Activated CD4-positive, alpha-beta memory T cell treated with anti-CD3 and anti-CD28 coated beads, Interleukin-2, amount 10 ng/mL, durations not matched to agents 7 days and 5 days (primary cell): ENCODE data around the gene GRM4. TPM values are rescaled to one million over a fixed set of nuclear protein-coding genes. Genes with fewer than 3 reads are reported as not detected.

ENCODE experiments used
- CTCF ChIA-PET: fragments of 350-600 bp; sonication (Branson Sonifier 250); formaldehyde crosslinking; loops from one replicate; lab custom pipeline; 2021; ENCODE audit warnings: antibody characterized with exemption, inconsistent platforms; lab: Charles Lee
- POLR2A ChIA-PET: fragments of 350-600 bp; sonication (Branson Sonifier 250); formaldehyde crosslinking; loops from one replicate; lab custom pipeline; 2021; ENCODE audit warnings: antibody characterized with exemption; lab: Charles Lee
- DNase-seq: peaks from one replicate; pipeline ENCODE4 v3.0.0-alpha.2; 2020
- H3K27ac Mint-ChIP-seq: one replicate; pipeline ENCODE4 v1.8.0; 2021; ENCODE audit warnings: mild to moderate bottlenecking, mixed read lengths
- H3K27me3 Mint-ChIP-seq: one replicate; pipeline ENCODE4 v1.8.0; 2021; ENCODE audit warnings: mixed read lengths
- H3K36me3 Mint-ChIP-seq: one replicate; pipeline ENCODE4 v1.8.0; 2021; ENCODE audit warnings: low read depth, mixed read lengths
- H3K4me1 Mint-ChIP-seq: one replicate; pipeline ENCODE4 v1.8.0; 2021; ENCODE audit warnings: mixed read lengths
- H3K4me3 Mint-ChIP-seq: one replicate; pipeline ENCODE4 v1.8.0; 2021; ENCODE audit warnings: mild to moderate bottlenecking, mixed read lengths
- H3K9me3 Mint-ChIP-seq: one replicate; pipeline ENCODE4 v1.8.0; 2021; ENCODE audit warnings: mixed read lengths
- total RNA-seq, 2 experiments: library from RNA; stranded (reverse); gene quantifications; one replicate each; pipeline ENCODE4 v1.2.3, GENCODE V29; 2021

GRM4 gene
- total RNA-seq, 2 experiments from 2014 or later = not detected

DNA sequence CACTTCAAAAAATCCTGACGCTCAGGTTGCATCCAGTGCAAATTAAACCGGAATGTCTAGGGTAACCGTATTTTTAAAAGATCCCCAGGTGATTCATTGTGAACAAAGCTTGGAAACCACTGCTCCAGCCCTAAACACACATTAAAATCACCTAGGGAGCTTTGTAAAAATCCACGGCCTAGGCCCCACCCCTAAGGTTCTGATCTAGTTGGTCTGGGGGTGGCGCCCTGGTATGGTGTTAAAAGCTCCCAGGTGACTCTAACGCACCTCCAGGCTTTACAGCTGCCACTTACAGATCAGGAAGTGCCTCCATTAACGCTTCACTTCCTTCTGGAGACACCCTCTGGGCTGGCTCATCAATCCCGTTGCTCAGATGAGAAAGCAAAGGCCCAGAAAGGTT is 92.2 kb downstream of the GRM4 start:
- POLR2A ChIA-PET = no interaction called here
- peaks cover 6% of the 10 kb centered on the region for H3K27me3 Mint-ChIP-seq
- H3K27ac Mint-ChIP-seq = no peak overlapping the region
- no peak overlapping the region for H3K4me3 Mint-ChIP-seq
- no peak for DNase-seq
- no peaks in the 10 kb centered on the region for H3K4me1 Mint-ChIP-seq
- CTCF ChIA-PET = interaction anchor here (1.2 to 2.7 kb wide), 3 partner anchors 20 to 149 kb away, joined by 3 to 32 read pairs (median 7); no protein-coding TSS in a partner anchor
- H3K36me3 Mint-ChIP-seq = no peaks in the 10 kb centered on the region
- no peaks in the 10 kb centered on the region for H3K9me3 Mint-ChIP-seq

DNA sequence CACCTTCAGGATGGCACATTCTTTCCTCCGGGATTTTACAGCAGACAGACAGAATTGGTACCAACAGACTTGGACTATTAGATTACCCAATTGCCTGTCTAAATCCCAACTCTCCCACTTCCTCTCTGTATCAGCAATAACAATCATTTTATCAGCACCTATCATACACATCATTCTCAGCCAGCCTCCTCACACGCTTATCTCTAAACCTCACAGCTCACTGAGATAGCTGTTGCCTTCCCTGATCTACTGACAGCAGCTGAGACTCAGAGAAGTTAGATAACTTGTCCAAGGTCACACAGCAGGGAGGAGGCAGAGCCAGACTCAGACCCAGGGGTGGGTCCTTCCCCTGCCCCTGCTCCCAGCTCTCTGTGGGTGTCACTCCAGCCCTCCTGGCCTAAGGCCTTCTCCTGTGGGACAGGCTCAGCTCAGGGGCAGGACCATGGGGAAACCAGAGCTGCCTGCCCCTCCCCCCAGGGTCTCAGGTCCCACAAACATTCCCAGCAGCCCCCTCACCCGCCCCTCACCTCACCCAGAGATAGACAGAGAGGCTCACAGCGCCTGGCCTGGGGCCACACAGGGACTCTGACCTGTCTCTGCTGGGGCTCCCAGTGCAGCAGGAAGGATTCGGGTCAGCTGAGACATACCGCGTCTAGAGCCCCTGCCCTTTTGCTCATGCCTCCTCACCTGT is 92.8 kb downstream of the GRM4 start:
- Mint-ChIP-seq H3K4me1 (no peaks in the 10 kb centered on the region), H3K27me3 (peaks cover 10% of the 10 kb centered on the region), H3K27ac (no peak overlapping the region), H3K36me3 (no peaks in the 10 kb centered on the region), H3K9me3 (no peaks in the 10 kb centered on the region), H3K4me3 (no peak overlapping the region)
- no peak for DNase-seq
- POLR2A ChIA-PET = no interaction called here
- CTCF ChIA-PET = interaction anchor here (2.7 kb wide), 1 partner anchor 102 kb away, joined by 32 read pairs; no protein-coding TSS in a partner anchor

DNA sequence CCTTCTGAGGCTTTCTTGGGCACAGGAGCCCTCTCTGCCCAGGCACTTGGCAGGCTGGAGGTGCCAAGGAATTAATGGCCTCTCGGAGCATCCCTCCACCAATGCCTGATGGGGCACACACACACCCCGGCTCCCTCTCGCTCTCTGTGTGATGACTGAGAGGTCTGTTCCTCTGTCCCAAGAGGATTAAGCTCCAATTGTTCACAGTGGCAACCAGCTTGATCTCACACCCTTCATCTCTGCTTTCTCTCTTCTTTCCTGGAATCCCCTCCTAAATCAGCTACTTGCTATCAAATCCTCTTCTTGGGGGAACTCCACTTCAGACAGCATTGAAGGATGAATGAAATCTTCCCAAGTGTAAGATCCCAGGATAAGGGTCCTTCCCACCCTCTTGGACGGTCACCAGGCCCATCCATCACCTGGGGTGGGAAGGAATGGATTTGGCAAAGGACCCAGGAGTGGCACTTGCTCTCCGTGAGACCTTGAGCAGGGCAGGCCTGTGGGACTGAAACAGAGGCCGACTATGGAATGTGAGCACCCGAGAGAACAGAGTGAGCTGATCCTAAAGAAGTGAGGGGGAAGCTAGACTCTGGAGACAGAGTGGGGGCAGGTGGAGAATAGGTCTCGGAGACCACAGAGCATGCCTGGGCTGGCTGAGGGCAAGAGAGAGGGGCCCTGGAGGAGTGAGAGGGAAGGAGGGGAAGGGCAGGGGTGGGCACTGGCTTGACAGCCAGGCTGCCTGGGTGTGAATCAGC is 93.6 kb downstream of the GRM4 start:
- Mint-ChIP-seq H3K27me3 (peaks cover 10% of the 10 kb centered on the region), H3K4me3 (no peak overlapping the region), H3K9me3 (no peaks in the 10 kb centered on the region), H3K27ac (no peak overlapping the region), H3K36me3 (no peaks in the 10 kb centered on the region), H3K4me1 (no peaks in the 10 kb centered on the region)
- ChIA-PET POLR2A (no interaction called here), CTCF (interaction anchor here (0.9 kb wide), 1 partner anchor 281 kb away, joined by 4 read pairs; no protein-coding TSS in a partner anchor)
- no peak for DNase-seq

DNA sequence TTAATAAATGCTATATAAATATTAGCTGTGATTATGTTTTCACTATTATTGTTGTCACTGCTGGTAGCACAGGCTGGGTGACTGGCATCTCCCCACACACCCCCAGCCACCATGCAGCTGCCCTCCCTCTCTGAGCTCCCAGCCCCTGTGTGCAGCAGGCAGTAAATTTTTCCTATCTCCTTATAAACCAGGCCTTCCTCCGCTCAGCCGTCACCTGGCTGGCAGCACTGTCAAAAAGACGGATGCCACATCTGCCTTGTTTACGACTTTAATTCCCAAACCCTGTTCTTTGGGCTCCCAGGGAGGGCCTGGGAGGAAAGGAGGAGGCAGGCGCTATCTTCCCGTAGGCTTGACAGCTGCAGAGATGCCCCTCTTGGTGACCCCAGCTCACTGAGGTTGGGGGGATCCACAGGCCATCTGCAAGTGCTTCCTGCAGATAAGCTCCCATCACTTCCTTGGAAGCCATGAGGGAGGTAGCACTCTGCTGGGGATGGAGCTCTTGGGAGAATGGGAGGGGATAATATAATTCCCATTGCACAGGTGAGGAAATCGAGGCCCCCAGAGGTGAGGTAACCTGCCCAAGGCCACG is 94.5 kb downstream of the GRM4 start:
- no peaks in the 10 kb centered on the region for H3K9me3 Mint-ChIP-seq

DNA sequence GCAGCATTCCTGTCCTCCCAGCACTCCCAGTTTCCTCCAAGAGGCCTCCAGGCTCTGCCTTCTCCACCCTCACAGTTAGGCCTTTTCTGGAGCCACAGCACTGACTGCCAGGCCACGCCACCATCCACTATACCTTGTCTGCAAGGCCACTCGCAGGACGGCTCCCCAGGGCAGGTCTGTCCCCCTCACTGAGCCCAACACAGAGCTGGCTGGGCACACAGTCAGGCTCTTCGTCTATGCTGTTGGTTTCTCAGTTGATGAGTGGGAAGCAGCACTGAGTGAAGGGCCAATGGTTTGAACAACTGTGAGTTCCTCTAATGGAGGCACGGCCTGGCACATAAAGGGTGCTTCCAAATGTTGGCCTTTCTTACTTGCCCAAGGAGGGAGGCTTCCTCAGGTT is 95.2 kb downstream of the GRM4 start:
- ChIA-PET CTCF (no interaction called here), POLR2A (no interaction called here)
- Mint-ChIP-seq H3K4me3 (no peak overlapping the region), H3K27ac (no peak overlapping the region), H3K27me3 (peaks cover 16% of the 10 kb centered on the region), H3K4me1 (no peaks in the 10 kb centered on the region), H3K9me3 (no peaks in the 10 kb centered on the region), H3K36me3 (no peaks in the 10 kb centered on the region)
- DNase-seq = no peak

More for the DNA sequence above, 94.5 kb downstream of the GRM4 start:
- DNase-seq = no peak
- Mint-ChIP-seq H3K36me3 (no peaks in the 10 kb centered on the region), H3K27me3 (peaks cover 12% of the 10 kb centered on the region), H3K4me3 (no peak overlapping the region), H3K27ac (no peak overlapping the region), H3K4me1 (no peaks in the 10 kb centered on the region)
- POLR2A ChIA-PET = no interaction called here
- CTCF ChIA-PET = interaction anchor here (0.9 kb wide), 1 partner anchor 281 kb away, joined by 4 read pairs; no protein-coding TSS in a partner anchor

DNA sequence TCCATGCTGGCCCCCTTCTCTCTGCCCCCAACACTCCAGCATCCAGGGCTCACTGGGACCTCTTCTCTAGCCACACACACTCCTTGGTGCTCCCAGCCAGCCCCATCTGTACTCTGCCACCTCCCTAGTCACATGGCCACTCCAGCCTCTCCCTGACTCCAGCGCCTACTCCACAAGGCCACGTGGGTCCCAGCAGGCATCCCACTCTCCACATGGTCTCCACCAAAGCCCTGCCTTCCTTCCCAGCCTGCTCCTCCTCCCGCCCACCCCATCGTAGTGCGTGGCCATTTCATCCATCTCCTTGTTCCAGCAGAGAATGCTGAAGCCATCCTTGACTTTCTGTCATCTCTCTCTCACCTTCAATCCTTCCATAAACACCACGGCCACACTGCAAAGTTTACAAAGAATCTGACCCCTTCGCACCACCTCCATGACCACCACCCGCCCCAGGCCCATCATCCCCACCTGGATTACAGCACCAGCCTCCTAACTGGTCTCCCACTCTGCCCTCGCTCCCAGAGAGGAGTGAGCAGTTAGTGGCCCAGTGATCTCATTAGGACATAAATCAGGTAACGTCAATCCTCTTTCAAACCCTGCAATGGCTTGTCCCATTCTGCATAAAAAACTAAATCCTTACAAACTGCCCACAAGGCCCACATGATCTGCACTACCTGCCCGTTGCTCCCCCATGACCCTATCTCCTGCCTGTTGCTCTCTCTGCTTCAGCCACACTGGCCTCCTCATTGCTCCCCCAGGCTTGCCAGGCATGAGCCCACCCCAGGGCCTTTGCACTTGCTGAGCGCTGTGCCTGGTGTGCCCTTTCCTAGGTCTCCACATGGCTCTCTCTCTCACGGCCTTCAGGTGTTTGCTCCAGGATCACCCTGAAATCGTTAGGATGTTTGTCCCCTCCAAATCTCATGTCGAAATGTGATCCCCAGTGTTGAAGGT is 96.2 kb downstream of the GRM4 start:
- Mint-ChIP-seq H3K4me1 (peaks cover 6% of the 10 kb centered on the region), H3K36me3 (no peaks in the 10 kb centered on the region), H3K27me3 (peaks cover 16% of the 10 kb centered on the region), H3K4me3 (no peak overlapping the region), H3K27ac (no peak overlapping the region), H3K9me3 (peaks cover under 1% of the 10 kb centered on the region)
- no peak for DNase-seq
- ChIA-PET CTCF (no interaction called here), POLR2A (no interaction called here)

DNA sequence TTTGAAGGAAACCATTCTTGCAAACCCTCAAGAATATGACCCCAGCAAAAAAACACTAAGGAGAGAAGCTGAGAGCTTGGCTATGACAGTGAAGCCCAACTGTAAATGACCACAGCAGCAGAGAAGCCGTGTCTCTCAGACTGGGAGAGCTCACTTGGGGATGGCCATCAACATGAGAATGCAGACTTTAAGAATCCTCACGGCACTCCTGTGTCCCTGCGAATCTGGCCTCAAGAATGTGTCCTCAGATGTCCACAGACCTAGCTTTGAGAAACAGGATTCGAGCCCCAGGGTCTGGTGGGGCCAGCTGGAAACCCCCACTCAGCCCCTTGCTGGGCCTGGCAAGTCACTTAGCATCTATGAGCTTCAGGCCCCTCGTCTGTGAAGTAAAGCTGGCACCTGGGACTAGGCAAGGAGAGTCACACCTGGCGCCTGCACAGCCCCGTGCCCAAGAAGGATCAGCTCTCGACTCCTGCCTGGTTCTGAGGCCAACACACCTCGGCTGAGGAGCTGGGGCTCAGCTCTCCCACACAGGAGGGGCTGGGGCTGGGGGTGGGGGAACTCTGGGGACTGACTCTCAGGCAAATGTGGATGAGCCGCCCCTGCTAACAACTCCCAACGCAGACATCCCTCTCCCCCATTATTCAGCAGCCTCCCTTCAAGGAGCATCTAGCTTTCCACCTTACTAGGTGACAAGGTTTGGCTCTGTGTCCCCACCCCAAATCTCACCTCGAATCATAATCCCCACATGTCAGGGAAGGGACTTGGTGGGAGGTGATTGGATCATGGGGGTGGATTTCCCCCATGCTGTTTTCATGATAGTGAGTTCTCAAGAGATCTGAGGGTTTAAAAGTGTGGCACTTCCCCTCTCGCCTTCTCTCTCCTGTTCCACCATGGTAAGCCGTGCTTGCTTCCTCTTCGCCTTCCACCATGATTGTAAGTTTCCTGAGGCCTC is 97.7 kb downstream of the GRM4 start:
- POLR2A ChIA-PET = no interaction called here

DNA sequence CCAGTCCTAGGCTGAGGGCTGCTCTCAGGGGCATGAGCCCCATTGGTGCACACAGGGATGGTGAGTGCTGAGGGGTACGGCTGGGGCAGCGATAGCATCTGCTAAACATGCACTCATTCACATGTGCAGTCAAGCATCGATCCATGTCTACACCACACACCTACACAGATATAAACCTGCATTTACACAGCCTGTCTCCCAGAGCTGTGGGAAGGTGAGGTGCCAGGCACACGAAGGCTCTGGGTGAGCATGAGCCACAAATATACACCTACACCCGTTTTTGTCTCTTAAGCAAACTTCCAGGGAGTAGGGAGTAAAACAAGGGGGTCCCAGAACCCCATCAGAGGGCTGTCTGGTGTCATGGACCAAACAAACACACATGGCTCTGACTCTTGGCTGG is 99.3 kb downstream of the GRM4 start:
- peaks cover 13% of the 10 kb centered on the region for H3K27me3 Mint-ChIP-seq
- no peak for DNase-seq
- no peaks in the 10 kb centered on the region for H3K36me3 Mint-ChIP-seq
- peaks cover 9% of the 10 kb centered on the region for H3K4me1 Mint-ChIP-seq
- H3K4me3 Mint-ChIP-seq = no peak overlapping the region
- ChIA-PET CTCF (interaction anchor here (1.6 kb wide), 1 partner anchor 19 kb away, joined by 3 read pairs; no protein-coding TSS in a partner anchor), POLR2A (no interaction called here)
- H3K27ac Mint-ChIP-seq = no peak overlapping the region
- H3K9me3 Mint-ChIP-seq = peaks cover 8% of the 10 kb centered on the region

More for the DNA sequence above, 97.7 kb downstream of the GRM4 start:
- H3K4me1 Mint-ChIP-seq = peaks cover 9% of the 10 kb centered on the region
- no peak for DNase-seq
- peaks cover 16% of the 10 kb centered on the region for H3K27me3 Mint-ChIP-seq
- CTCF ChIA-PET = interaction anchor here (0.8 to 1.4 kb wide), 3 partner anchors 10 to 281 kb away, joined by 3 read pairs; no protein-coding TSS in a partner anchor
- peaks cover 8% of the 10 kb centered on the region for H3K9me3 Mint-ChIP-seq
- H3K36me3 Mint-ChIP-seq = no peaks in the 10 kb centered on the region
- no peak overlapping the region for H3K27ac Mint-ChIP-seq
- H3K4me3 Mint-ChIP-seq = no peak overlapping the region

DNA sequence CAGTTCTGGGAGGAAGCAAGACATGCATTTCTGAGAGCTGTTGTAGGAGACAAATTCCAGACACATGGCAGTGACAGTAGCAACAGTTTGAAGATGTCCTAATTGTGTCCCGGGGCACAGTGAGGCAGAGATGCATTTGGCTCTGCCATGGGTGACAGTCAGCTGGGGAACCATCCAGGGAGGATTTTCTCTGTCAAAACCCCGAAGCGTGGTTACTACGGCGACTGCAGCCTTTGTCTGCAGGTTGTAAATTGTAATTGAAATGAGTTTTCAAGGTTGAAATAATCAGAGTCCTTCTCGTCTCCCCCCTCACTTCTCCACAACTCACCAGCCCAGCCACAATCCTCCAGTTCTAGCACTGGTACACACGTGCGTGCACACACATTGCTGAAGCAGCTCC is 100.1 kb downstream of the GRM4 start:
- ChIA-PET POLR2A (no interaction called here), CTCF (interaction anchor here (1.6 kb wide), 1 partner anchor 18 kb away, joined by 3 read pairs; no protein-coding TSS in a partner anchor)
- H3K9me3 Mint-ChIP-seq = peaks cover 8% of the 10 kb centered on the region
- H3K4me3 Mint-ChIP-seq = no peak overlapping the region
- H3K4me1 Mint-ChIP-seq = peaks cover 9% of the 10 kb centered on the region
- H3K27me3 Mint-ChIP-seq = peaks cover 13% of the 10 kb centered on the region
- no peak for DNase-seq
- no peak overlapping the region for H3K27ac Mint-ChIP-seq
- no peaks in the 10 kb centered on the region for H3K36me3 Mint-ChIP-seq

DNA sequence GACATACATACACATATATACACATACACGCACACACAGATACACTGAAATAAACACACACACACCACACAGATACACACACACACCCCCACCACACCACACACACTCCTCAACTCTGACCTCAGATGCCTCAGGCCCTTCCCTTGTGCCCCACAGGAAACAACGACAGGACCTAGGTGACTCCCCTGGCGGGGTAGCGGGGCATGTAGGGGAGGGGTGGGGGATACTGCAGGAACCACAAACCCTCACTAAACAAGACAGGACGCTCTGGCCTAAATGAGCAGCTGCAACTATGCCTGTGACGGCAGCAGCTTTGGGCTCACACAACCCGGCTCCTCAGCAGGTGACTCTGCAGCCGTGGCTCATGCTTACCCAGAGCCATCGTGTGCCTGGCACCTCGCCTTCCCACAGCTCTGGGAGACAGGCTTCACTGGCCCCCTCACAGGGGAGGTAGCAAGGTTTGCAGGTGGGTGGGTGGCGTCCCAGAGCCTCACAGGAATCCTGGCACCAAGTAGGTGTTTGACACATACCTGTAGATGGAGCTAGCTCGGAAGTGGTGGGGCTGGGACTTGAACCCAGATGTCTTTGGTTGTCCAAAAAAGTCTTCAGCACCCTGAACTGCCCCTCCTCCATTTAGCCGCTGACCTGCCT is 100.8 kb downstream of the GRM4 start:
- ChIA-PET CTCF (interaction anchor here (1.0 to 1.6 kb wide), 2 partner anchors 10 to 17 kb away, joined by 3 read pairs; no protein-coding TSS in a partner anchor), POLR2A (no interaction called here)
- DNase-seq = peak; percentile 35
- Mint-ChIP-seq H3K4me1 (peaks cover 9% of the 10 kb centered on the region), H3K4me3 (no peak overlapping the region), H3K27ac (no peak overlapping the region), H3K27me3 (peaks cover 13% of the 10 kb centered on the region), H3K9me3 (peaks cover 8% of the 10 kb centered on the region), H3K36me3 (no peaks in the 10 kb centered on the region)

DNA sequence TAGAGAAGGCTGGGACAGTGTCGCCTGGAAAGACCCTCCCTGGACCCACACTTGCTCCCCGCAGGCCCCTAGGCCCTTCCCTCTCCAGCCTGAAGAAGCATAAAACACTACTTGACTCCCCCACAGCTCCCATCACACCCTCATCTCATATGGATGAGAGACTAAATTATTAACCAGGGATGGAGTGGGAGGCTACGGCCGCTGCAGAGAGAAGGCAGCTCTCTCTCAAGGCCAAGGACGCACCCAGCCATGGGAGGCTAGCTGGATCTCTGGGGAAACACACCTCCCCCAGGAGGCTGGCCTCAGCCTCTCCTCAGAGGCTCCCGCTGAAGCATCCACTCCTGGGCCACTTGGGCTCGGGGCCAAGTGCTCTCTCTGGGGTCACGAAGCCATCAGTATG is 102.5 kb downstream of the GRM4 start:
- no peak for DNase-seq
- Mint-ChIP-seq H3K4me1 (peaks cover 9% of the 10 kb centered on the region), H3K27me3 (peaks cover 6% of the 10 kb centered on the region), H3K27ac (no peak overlapping the region), H3K36me3 (no peaks in the 10 kb centered on the region), H3K4me3 (no peak overlapping the region), H3K9me3 (peaks cover 8% of the 10 kb centered on the region)
- ChIA-PET POLR2A (no interaction called here), CTCF (interaction anchor here (1.0 to 2.5 kb wide), 2 partner anchors 12 to 274 kb away, joined by 3 to 5 read pairs; no protein-coding TSS in a partner anchor)
